NK-92 treated with Interleukin-12 subunit alpha and Interleukin-12 subunit beta, amount 100 ng/mL, for 24 hours (cell line): ENCODE measurements around the gene MAN2C1.
"Not testable (repeated sequence)": the region's sequence is repeated elsewhere in the genome, so short reads cannot be mapped to it uniquely, and the experiment has no call there.

ENCODE experiments used
- DNase-seq: peaks from one replicate; lab custom pipeline; 2025; lab: John Stamatoyannopoulos, UW

Gene MAN2C1

DNA sequence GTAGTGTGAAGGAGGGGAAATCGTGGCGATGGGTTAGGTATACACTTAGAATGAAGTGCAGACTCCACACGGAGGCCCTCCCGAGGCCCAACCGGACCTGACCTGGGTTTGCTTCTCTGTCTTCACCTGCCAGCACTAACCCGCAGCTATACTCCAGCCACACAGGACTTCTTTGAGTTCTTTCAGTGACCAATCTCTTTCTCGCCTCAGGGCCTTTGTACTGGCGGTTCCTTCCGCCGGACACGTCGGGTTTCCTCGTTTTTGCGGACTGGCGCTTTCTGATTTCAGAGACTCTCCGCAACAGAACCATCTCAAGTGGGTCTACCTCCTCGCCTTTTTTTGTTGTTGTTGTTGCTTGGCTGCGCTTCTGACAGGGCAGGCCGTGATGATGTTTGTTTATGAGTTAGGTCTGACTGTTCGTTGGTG lies 21.6 kb downstream of the MAN2C1 start, which contains the start of gene NEIL1:
TSS of gene NEIL1 (plus strand) at position 244 of the 426 bp plus-strand sequence. CDS start 1,867 bp downstream, outside the sequence.
- no peak for DNase-seq

DNA sequence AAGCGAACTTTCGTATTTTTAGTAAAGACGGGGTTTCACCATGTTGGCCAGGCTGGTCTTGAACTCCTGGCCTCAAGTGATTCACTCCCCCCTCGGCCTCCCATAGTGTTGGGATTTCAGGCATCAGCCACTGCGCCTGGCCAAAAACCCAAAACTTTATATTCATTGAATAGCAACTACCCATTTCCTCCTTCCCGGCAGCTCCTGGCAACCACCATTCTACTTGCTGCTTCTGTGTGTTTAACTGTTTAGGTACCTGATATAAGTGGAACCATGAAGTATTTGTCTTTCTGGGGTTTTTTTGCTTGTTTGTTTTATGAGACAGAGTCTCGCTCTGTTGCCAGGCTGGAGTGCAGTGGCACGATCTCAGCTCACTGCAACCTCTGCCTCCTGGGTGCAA lies 24.5 kb downstream of the MAN2C1 start:
- not testable (repeated sequence) for DNase-seq

DNA sequence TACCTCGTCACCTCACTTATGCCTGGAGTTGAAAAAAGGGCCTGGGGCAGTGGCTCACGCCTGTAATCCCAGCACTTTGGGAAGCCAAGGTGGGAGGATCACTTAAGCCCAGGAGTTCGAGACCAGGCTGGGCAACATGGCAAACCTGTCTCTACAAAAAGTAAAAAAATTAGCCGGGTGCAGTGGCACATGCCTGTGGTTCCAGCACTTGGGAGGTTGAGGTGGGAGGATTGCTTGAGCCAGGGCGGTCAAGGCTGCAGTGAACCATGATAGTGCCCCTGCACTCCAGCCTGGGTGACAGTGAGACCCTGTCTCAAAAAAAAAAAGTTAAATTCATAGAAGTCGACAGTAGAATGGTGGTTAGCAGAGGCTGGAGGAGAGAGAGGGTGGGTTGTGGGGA lies 26.2 kb downstream of the MAN2C1 start:
- no peak for DNase-seq

DNA sequence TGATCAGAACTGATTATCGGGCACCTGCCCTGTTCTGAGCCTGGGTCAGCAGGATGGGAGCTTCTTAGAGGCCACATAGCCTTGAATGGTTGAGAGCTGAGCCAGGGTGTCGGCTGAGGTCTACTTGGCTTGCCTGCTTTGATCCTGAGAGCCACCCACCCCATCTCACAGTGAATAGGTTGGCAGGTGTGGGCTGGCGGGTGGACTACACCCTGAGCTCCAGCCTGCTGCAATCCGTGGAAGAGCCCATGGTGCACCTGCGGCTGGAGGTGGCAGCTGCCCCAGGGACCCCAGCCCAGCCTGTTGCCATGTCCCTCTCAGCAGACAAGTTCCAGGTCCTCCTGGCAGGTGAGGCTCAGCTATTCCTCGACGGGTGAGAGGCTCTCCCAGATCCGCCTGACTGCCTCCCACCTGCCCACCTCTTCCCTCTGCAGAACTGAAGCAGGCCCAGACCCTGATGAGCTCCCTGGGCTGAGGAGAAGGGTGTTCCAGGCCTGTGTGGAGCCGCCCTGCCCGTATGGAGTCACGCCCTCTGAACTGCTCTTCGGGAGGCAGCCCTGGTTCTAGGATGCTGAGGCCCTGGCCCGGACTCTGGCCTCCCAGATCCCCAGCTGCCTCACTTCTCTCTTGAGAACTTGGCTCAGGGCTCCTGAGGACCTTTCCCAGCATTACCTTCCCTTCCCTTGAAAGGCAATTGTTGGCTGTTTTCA lies 28.7 kb downstream of the MAN2C1 start:
- DNase-seq: no peak

DNA sequence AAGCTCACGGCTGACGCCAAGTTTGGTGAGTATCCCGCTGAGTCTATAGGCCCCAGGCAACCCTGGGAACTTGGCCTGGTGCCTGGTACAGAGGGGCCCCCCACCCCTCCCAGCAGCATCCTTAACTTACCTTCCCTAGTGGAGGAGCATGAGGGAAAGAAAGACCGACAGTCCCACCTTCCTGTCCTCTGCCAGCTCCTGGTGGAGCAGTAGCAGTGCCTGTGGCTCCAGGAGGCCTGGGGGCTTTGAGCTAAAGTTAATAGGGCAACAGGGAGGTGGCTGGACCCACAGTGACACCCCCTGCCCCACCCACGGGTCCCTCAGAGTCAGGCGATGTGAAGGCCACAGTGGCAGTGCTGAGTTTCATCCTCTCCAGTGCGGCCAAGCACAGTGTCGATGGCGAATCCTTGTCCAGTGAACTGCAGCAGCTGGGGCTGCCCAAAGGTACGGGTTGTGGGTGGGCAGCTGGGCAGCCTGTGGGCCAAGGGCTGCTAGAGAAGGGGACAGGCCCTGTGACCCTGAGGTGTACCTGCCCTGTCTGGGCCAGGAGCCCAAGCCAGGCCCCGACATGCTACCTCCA lies 29.7 kb downstream of the MAN2C1 start:
- no peak for DNase-seq

DNA sequence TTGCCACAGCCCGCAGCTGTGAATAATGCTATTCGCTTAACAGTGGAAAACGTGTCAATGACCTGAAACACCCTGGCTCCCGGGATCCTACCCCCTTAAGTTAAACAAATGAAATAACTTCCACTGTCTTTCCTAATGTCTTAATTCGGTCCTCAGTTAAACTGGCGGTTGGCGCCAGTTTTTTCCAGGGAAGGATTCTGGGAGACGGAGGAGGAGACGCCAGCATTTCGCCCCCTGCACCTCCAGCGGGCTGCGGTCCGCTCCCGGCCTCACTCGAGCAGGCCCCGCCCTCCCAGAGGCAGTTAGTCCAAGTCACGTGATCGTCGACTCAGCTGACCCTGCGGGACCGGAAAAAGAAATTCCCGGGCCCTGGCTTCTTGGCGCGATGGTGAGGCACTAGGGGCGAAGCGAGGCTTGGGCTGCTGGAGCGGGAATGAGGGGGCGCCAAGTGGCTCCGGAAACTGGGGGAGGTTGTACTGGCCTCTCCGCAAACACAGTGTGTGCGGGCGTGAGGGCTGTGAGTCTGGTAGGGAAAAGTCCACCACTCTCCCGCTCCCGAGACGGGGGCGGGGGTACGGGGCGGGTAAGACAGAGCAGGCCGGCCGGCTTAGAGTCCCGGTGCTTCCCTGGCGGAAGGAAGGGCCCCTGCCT lies 32.6 kb downstream of the MAN2C1 start, which contains the start of gene COMMD4:
TSS of gene COMMD4 (plus strand) at position 359 of the 651 bp plus-strand sequence. CDS start at position 386, 27 bp downstream.
- peak; percentile 88 for DNase-seq

DNA sequence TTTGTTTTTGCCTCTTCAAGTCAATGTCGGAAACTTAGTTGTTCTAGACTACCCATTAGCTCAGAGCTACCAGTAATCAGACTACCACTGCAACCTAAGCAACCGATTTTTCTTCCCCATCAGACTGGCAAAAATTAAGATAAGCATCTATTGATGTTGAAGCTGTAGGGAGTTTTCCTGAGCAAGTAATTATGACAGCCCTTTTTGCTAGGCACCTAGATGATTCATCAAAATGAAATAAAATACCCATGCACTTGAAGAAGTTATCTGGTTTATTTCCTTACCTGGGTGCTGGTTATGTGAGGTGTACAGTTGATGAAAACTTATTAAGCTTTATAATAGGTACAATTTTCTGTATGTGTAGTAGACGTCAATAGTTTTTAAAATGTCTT lies 33.1 kb downstream of the MAN2C1 start:
- DNase-seq: no peak

DNA sequence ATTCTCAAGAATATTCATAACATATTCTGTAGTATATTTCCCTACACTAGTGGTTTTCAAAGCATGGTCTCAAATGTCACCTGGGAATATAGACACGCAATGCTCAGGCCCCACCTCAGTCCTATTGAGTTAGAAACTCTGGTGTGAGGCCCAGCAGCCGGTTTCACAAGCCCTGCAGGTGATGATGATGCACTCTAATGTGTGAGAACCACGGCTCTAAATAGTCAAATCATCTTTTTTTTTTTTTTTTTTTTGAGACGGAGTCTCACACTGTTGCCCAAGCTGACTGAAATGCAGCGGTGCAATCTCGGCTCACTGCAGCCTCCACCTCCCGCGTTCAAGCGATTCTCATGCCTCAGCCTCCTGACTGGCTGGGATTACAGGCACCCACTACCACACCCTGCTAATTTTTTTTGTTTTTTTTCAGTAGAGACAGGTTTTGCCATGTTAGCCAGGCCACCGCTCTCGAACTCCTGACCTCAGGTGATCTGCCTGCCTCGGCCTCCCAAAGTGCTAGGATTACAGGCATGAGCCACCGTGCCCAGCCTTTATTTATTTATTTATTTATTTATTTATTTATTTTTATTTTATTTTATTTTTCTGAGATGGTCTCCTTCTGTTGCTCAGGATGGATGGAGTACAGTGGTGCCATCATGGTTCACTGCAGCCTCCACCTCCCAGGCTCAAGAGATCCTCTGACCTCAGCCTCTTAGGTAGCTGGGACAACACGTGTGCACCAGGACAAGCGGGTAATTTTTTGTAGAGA lies 34.6 kb downstream of the MAN2C1 start:
- peak; percentile 55 for DNase-seq

DNA sequence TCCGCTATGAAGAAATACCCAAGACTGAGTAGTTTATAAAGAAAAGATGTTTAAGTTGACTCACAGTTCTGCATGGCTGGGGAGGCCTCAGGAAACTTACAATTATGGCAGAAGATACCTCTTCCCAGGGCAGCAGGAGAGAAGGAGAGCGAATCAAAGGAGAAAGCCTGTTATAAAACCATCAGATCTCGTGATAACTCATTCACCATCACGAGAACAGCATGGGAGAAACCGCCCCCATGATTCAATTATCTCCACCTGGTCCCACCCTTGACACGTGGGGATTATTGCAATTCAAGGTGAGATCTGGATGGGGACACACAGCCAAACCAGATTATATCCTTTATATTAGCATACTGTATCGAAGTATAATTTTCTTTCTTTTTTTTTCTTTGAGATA lies 36.3 kb downstream of the MAN2C1 start:
- not testable (repeated sequence) for DNase-seq

DNA sequence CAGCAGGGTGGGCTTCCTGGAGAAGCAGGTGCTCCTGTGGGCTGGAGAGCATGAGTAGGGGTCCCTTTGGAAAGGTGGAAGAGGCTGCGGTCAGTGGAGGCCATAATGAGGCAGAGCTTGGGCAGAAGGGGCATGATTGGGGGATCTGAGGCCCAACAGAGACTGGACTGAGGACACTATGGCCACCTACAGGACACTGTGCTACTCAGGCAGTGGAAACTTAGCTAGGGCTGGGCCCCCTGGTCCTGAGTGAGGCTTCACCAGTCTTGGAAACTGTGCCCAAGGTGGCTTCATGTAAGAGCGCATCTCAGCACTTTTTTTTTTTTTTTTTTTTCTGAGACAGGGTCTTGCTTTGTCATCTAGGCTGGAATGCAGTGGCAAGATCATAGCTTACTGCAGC lies 38.8 kb downstream of the MAN2C1 start:
- DNase-seq: no peak

DNA sequence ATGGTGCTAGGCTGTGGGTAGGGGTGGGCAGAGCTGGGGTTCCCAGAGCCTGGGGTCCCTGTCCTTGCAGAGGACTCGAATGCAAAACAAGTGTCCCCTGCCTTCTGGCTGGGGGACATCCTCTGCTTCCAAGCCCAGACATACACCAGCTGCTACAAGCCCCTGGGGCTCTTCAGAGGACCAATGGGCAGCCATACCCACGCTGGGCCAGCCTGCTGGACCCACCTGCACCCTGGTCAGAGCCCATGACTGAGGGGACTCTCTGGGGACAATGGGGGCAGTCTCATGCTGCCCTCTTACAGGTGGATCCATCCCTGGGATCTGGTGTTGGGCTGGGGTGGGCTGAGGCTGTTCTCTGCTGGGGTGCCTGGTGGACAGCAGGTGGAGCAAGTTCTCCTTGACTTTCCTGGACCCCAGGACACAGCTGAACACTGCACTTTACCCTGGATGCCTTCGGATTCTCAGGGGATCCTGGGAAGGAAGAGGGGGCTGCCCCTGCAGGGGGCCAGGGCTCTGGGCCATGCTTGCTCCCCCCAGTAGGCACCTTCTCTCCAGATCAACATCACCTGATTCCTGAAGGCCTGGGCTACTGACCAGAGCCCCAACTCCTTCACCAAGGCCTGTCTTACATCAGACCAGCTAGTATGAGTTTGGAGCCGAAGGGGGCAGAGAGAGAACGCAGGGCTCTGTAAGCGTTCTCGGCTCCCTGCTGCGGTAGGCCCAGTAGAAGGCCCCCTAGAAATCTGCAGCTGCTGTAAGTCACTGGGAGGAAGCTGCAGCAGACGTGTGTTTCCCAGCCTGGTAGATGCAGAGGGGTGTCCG lies 39.7 kb downstream of the MAN2C1 start:
- DNase-seq: no peak

DNA sequence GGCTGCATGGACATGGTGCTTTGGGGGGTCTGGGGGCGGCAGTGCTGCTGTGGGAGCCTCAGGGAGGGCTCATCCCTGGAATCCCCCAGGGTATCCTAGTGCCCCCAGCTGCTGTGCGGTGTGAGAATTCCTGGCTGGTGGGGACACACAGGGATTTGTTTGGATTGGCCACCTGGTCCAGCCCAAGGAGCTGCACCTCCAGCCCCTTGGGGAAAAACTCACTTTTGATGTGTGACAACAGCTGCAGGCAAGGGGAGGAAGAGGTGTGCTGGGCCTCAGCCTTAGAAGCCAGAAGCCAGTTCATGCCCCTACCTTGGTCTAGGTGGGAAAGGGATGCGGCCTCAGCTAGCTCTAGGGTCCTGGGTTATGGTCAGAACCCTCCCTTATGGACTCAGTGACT lies 40.9 kb downstream of the MAN2C1 start:
- no peak for DNase-seq

DNA sequence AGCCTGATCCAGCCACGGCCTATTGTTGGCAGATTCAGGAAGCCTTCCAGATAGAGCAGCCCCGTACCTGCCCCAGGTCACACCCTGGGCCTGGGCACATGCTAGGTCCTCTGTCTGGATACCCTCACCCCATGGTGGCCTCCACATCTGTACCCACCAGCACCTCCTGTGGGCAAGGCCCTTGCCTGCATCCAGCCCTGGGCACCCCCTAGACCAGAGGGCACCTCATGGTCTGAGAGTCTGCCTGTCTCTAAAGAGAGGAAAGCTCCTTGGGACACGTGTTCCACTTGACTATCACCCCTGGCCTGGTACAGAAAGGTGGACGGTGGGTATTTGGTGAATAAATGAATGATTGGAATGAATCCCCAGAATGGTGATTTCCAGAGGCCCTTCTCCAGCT lies 41.4 kb downstream of the MAN2C1 start:
- no peak for DNase-seq

DNA sequence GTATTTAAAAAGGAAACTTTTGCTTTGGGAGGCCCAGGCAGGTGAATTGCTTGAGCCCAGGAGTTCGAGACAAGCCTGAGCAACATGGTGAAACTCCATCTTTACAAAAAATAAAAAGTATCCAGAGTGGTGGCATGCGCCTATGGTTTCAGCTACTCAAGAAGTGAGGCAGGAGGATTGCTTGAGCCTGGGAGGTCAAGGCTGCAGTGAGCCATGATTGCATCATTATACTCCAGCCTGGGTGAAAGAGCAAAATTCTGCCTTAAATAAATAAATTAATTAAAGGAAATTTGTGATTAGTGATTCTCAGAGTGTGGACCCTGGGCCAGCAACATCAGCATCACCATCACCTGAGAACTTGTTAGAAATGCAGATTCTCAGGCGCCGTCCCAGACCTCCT lies 42.5 kb downstream of the MAN2C1 start:
- no peak for DNase-seq

DNA sequence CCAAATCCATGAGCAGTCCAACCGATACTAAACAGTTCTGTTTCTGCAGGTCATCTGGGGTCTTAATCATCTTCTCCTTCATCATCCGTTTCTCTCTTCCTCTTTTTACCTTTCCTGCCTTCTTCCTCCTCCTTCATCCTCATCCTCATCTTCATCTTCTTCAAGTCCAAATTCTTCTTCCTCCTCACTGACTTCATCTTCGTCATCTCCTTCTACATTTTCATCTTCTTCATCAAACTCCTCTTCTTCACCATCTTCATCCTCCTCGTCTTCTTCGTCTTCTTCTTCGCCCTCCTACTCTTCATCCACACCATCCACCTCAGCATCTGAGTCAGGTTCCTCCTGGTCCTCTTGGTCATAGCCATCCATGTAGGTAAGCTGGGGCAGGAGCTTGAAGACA lies 46.7 kb downstream of the MAN2C1 start:
- no peak for DNase-seq

DNA sequence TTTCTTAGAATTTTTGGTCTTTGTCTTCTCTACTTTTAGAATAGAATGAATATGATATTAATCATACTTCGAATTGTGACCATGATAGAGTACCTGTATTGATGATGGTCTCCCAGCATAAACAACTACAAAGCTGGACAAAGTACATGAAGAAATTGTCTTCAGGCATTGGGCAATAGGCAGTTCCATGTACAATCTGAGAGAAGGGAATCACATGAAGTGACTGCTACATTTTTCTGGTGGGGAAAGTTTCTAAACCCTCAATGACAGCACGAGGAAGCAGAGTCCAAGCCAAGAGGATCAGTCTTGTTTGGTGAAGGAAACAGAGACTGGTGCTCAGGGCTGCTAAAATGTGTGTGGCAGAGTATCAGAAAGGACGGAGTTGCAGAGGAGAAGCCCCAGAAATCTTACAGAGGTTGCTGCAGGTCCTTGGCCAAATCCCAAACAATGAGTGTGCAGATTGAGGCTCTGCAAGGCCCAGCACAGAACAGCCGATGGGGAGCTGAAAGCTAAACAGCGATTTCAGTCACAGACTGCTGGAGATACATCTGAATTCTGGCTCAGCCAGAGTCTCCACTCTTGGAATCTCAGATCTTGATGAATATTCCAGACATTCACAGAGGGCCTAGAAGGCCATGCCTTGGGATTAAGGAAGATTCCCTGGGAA lies 49.0 kb downstream of the MAN2C1 start:
- DNase-seq: not testable (repeated sequence)

DNA sequence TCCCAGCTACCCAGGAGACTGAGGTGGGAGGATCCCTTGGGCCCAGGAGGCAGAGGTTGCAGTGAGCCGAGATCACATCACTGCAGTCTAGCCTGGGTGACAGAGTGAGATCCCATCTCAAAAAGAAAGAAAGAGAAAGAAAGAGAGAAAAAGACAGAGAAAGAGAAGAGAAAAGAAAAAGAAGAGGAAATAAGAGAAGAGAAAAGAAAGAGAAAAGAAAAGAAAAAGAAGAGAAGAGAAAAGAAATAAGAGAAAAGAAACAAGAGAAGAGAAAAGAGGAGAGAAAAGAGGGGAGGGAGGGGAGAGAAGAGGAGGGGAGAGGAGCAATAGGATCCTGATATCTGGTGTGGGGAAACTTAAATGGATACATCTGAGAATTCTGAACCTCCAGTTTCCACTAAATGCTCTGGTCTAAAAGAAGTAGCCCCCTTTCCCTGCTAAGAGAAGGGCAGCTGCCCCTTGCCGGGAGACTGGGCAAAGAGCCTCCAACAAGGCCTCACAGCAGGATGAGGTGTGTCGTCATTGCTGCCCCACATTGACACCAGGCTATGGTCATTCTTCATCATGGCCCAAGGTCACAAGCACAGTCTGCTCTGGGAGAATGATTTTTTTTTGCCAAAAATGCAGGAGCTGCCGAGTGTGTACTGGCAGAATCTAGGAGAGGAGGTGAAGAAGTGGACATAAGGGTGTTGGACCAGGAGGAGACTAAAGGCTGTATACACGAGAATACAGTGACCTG lies 53.7 kb downstream of the MAN2C1 start:
- DNase-seq: no peak

DNA sequence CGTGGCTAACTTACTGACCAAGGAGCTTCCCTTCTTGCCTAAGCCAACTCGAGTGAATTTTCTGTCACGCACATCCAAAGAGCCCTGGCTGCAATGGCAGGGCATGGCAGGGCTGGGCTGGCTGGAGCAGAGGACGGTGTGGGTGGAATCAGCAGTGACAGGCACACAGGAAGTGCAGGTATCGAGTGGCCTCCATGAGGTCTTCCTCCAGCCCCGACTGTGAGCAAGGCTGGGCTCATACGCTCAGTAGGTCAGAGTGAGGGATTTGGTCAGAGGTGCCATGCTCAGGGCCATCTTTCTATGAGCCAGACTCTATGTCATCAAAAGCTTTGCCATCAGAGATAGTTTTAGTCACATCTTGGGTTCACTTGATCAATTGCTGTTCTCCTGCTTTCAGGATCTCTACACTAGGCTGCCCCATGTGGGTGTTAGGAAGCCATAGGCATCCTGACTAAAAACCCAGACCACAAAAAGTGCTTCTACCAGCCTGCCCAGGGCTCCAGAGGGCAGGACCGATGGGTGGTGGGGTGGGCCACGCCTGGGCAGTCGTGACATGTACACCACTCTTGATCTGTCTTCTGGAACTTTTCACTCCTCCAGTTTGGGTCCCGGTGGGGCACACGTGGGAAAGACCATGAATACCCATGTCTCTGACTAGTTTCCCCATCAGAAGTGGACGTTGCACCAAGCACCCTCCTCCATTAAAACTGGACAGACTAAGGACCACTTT lies 55.1 kb downstream of the MAN2C1 start:
- DNase-seq: no peak

DNA sequence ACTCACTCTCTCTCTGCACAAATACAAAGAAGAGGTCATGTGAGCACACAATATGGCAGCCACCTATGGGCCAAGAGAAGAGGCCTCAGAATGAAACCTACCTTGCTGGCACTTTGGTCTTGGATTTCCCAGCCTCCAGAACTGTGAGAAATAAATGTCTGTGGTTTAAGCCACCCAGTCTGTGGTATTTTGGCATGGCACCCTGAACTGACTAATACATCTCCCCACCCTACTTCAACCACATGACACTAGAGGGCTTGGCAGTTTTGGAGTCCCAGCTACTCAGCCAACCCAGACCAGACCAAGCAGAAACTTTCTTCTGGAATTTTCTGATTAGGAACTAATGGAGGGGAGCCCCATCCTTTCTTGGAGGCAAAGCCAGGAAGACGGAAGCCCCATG lies 55.9 kb downstream of the MAN2C1 start:
- DNase-seq: not testable (repeated sequence)

DNA sequence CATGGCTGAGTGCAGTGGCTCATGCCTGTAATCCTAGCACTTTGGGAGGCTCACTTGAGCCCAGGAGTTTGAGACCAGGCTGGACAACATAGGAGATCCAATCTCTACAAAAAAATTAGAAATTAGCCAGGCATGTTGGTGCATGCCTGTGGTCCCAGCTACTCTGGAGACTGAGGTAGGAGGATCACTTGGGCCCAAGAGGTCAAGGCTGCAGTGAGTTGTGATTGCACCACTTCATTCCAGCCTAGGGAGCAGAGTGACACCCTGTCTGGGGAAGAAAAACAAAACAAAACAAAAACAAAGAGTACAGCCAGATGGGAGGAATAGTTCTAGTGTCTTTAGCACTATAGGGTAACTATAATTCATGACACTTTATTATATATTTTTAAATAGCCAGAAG lies 58.7 kb downstream of the MAN2C1 start:
- no peak for DNase-seq
